RWPE1 (cell line): Measurements from ENCODE around the gene TFIP11.

ENCODE experiments used
- CTCF ChIA-PET: fragments of 350-600 bp; sonication (Branson Sonifier 250); formaldehyde crosslinking; extraction: SDS; loops from one replicate; lab custom pipeline; 2021; lab: Yijun Ruan, JAX
- POLR2A ChIA-PET: fragments of 400-600 bp; formaldehyde crosslinking; extraction: SDS; loops from one replicate; lab custom pipeline; 2020; ENCODE audit warnings: antibody characterized with exemption; ENCODE audit not compliant: low non-redundant PET; lab: Yijun Ruan, JAX
- DNase-seq: peaks from one replicate; pipeline ENCODE4 v3.0.0; 2012; ENCODE audit warnings: low spot score
- H3K27ac ChIP-seq: fragments of 450-650 bp; 2 replicates; pipeline ENCODE4 v1.5.1; 2017
- CTCF ChIP-seq: fragments of 450-650 bp; conservative IDR thresholded peaks from 2 replicates; pipeline ENCODE4 v1.5.1; 2017; ENCODE audit warnings: low read depth, mild to moderate bottlenecking

Gene TFIP11

DNA sequence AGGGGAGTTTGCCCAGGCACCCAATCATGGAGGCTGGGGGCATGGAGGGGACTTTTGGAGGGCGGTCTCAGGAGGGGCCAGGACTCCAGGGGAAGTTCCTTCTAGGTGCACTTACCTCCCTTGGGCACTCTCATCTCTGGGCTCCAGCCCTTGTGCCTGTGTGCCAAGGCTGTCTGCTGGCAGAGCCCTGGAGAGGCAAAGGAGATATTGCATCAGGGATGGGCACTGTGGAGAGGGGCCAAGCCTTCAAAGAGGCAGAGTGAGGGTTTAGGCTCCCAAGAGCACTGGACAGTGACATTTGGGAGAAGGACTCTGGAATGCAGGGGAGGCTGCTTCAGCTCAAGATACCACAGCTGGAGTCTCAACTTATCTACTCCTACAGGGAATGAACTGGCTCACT lies 32.2 kb upstream of the TFIP11 start:
- ChIA-PET POLR2A (no interaction called here), CTCF (interaction anchor here (0.7 kb wide), 1 partner anchor 33 kb away, joined by 3 read pairs; no protein-coding TSS in a partner anchor)
- H3K27ac ChIP-seq = no peak overlapping the region; the same call in 1 of the 2 replicates
- no peak for DNase-seq
- TF ChIP-seq CTCF = no peak

GRCh38 chr22:26542831-26543230 lies 30.6 kb upstream of the TFIP11 start:
- CTCF ChIA-PET = no interaction called here
- POLR2A ChIA-PET = no interaction called here
- DNase-seq = no peak
- H3K27ac ChIP-seq = 0 out of 2 replicates have a peak overlapping the region, but pooled peaks have one; percentile 18
- no peak for TF ChIP-seq CTCF

DNA sequence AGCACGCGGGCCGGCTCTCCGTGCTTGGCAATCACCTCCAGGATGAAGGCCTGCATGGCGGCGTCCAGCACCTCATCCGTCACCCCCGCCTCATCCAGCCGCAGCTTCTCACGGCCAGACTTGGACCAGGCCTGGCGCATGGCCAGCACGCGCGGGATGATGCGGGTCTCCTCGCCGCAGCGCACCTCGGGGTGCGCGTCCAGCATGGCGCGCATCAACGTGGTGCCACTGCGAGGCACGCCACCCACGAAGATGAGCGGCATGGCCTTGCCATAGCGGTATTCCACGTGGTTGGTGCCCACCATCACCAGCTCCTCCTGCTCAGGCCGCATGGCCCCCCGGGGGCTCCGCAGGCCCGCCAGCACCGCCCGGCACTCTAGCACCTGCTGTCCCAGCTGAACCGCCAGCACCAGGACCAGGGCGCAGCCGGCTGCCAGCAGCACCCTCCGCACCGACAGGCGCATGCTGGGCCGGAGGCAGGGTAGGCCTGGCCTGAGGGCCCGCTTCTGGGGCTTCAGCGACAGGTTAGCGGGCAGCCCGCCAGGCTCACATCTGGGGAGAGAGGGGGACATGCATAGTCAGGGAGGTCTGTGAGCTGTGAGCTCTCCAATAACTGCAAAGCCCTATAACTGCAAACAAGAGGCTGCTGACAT lies 29.0 kb upstream of the TFIP11 start:
- DNase-seq = no peak
- TF ChIP-seq CTCF = no peak
- POLR2A ChIA-PET = no interaction called here
- no peak overlapping the region for H3K27ac ChIP-seq
- CTCF ChIA-PET = interaction anchor here (0.6 kb wide), 1 partner anchor 35 kb away, joined by 3 read pairs; no protein-coding TSS in a partner anchor

DNA sequence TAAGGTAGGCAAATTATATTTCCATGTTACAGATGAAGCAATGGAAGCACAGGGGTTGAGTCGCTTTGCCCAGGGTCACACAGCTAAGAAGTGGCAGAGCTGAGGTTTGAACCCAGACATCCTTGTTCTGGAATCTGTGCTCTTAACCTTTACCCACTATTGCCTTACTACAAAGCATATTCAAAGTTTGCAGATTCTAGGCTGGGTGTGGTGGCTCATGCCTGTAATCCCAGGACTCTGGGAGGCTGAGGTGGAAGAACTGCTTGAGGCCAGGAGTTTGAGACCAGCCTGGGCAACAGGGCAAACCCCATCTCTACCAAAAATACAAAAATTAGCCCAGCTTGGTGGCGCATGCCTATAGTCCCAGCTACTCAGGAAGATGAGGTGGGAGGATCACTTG lies 27.8 kb upstream of the TFIP11 start:
- ChIA-PET POLR2A (no interaction called here), CTCF (no interaction called here)
- no peak for DNase-seq
- no peak for TF ChIP-seq CTCF
- H3K27ac ChIP-seq = no peak overlapping the region

DNA sequence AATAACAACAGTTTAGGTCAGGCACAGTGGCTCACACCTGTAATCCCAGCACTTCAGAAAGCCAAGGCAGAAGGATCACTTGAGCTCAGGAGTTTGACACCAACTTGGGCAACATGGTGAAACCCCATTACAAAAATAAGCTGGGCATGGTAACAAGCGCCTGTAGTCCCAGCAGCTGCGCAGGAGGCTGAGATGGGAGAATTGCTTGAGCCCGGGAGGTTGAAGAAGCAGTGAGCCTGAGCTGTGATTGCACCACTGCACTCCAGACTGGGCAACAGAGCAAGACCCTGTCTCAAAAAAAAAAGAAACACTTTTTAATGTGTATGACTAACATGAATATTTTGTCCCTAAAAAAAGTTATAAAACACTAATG lies 24.5 kb upstream of the TFIP11 start:
- no peak for DNase-seq
- no peak overlapping the region for H3K27ac ChIP-seq
- ChIA-PET POLR2A (interaction anchor here (0.6 kb wide), 1 partner anchor 651 kb away, joined by 4 read pairs; no protein-coding TSS in a partner anchor), CTCF (no interaction called here)
- TF ChIP-seq CTCF = no peak

DNA sequence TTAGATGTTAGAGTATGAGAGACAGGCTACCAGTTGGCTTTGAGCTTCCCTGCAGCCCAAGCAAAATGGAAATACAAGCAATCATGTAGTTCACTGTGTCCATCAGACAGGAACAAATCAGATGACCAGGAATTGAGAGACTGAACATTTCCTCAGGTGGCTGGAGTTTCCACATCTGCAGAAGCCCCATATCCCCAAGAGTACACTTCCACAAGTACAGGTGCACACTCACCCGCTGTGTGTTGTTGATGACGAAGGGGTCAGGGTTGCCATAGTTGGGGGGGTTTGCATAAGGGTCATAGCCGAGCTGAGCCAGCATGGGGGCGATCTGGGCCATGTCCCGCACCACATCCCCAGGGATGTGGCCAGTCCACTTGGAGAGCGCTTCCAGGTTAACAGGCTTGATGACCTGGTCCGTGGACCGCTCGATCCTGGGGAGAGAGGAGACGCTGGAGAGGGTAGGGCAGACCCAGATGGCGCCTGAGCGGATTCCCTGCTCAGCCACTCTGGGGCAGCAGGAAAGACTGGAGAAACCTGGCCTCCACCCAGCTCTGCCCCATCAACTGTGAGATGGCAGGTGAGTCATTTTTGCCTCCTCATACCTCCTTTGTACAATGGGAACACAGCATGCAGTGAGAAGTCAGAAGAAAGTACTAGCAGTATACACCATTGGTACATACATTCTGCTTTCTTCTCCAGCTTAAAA lies 23.9 kb upstream of the TFIP11 start:
- TF ChIP-seq CTCF = no peak
- DNase-seq = no peak
- H3K27ac ChIP-seq = no peak overlapping the region
- POLR2A ChIA-PET = no interaction called here
- CTCF ChIA-PET = no interaction called here
